Common myeloid progenitor, CD34-positive (primary cell): ENCODE data around the gene LMO4.

Experiments
- CTCF ChIA-PET: fragments of 350-600 bp; sonication (Branson Sonifier 250); formaldehyde crosslinking; loops from one replicate; lab custom pipeline; 2021; ENCODE audit warnings: antibody characterized with exemption; lab: Charles Lee
- POLR2A ChIA-PET: fragments of 350-600 bp; sonication (Branson Sonifier 250); formaldehyde crosslinking; loops from one replicate; lab custom pipeline; 2021; ENCODE audit warnings: antibody characterized with exemption; lab: Charles Lee
- DNase-seq, 3 donors: peaks; one replicate each; pipeline versions ENCODE4 v3.0.0 to v3.0.0-alpha.2; 2013
- H3K27ac ChIP-seq, 2 experiments: 1 replicate in 1 of 2; 2 replicates in 1 of 2; pipeline ENCODE4 v1.7.0; 2013; ENCODE audit warnings: inconsistent platforms in 2 of 2, low read length in 2 of 2, mild to moderate bottlenecking in 2 of 2, low read depth in 1 of 2, moderate library complexity in 1 of 2; ENCODE audit not compliant: severe bottlenecking in 2 of 2, insufficient read depth in 1 of 2, poor library complexity in 1 of 2
- H3K27me3 ChIP-seq, 5 experiments: replicated peaks in 2 of 5; 1 replicate in 3 of 5; 2 replicates in 2 of 5; pipeline versions ENCODE4 v1.6.1 to v1.7.0; 2013; ENCODE audit warnings: low read length in 4 of 5, mild to moderate bottlenecking in 2 of 5, moderate library complexity in 2 of 5, inconsistent platforms in 1 of 5; ENCODE audit not compliant: insufficient read depth in 5 of 5, control insufficient read depth in 4 of 5
- H3K36me3 ChIP-seq, 4 experiments: 1 replicate in 2 of 4; 2 replicates in 2 of 4; pipeline versions ENCODE4 v1.6.1 to v1.7.0; 2013; ENCODE audit warnings: low read length in 3 of 4, control low read depth in 1 of 4, mild to moderate bottlenecking in 1 of 4; ENCODE audit not compliant: control insufficient read depth in 4 of 4, insufficient read depth in 4 of 4
- H3K4me1 ChIP-seq, 4 experiments: 1 replicate in 3 of 4; 2 replicates in 1 of 4; pipeline versions ENCODE4 v1.6.1 to v1.7.1; 2013; ENCODE audit warnings: low read length in 3 of 4, mild to moderate bottlenecking in 3 of 4, control low read depth in 1 of 4, inconsistent platforms in 1 of 4, moderate library complexity in 1 of 4; ENCODE audit not compliant: control insufficient read depth in 4 of 4, insufficient read depth in 4 of 4; ENCODE audit errors: control extremely low read depth in 1 of 4
- H3K4me3 ChIP-seq, 7 experiments: 1 replicate in 4 of 7; 2 replicates in 3 of 7; pipeline versions ENCODE4 v1.5.1 to v1.7.0; 2013; ENCODE audit warnings: mild to moderate bottlenecking in 7 of 7, low read length in 6 of 7, moderate library complexity in 6 of 7, inconsistent platforms in 2 of 7, low read depth in 2 of 7, control low read depth in 1 of 7; ENCODE audit not compliant: insufficient read depth in 4 of 7, control insufficient read depth in 1 of 7; ENCODE audit errors: extremely low read depth in 1 of 7
- H3K9me3 ChIP-seq, 5 experiments: 1 replicate in 4 of 5; 2 replicates in 1 of 5; pipeline versions ENCODE4 v1.6.1 to v1.7.1; 2013; ENCODE audit warnings: low read length in 4 of 5, mild to moderate bottlenecking in 2 of 5, inconsistent platforms in 1 of 5, low read depth in 1 of 5, moderate library complexity in 1 of 5; ENCODE audit not compliant: control insufficient read depth in 4 of 5, insufficient read depth in 2 of 5; ENCODE audit errors: control extremely low read depth in 1 of 5
- WGBS: methylation state at CpG from one replicate; pipeline ENCODE4 v1.1.5; 2013; ENCODE audit not compliant: insufficient coverage; 5-methylcytosine and 5-hydroxymethylcytosine counted together

The LMO4 gene

DNA sequence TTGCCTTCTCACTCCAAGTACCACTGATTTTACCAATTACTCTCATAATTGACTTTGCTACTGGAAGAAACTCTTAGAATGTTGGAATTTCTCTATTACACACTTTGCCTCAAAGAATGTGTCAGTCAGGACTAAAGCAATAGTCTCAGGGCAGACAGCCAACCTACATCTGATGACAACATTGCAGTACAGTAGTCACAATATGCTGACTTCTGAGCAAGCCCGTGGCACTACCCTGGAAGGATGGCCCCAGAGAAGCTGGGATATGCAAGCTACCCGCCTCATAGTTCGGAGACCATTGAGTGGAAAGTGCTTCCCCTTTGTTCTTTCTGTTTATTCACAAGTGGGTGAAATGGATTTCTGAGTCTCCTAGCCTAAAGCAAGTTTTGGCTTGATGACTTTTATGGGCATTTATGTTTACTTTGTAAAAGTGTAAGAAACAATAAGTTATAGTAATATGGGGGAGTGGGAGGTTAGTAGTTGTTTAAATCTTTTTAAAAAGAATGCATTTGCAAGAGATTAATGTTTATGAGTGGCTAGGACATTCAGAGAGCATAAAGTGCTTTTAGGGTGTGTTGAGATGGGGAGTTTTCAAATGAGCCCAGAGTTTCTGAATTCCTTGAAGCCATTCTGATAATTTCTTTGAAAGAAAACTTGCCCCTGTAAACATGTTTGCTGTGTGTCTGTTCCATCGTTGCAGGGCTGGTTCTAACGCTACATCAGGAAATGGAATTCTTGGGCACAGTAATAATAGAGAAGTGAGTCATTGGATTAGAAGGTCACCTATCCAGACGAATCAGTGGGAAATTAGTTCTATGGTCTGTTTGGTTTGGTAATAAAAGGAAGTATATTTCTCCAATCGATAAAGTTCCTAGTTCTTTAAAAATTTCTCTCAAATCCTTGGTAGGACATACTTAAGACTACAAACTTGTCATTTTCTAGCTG, 63.8 kb downstream of the LMO4 start:
- Histone ChIP-seq H3K4me3 (no peak overlapping the region), H3K27ac (no peak overlapping the region), H3K27me3 (no peaks in the 10 kb centered on the region), H3K4me1 (no peaks in the 10 kb centered on the region), H3K9me3 (peaks cover 0 to 3% (median 2%) of the 10 kb centered on the region in 5 experiments), H3K36me3 (no peaks in the 10 kb centered on the region)
- no peak for DNase-seq
- ChIA-PET CTCF (no interaction called here), POLR2A (no interaction called here)
- 95% methylated on average over 5 of the region's 7 CpGs for WGBS

DNA sequence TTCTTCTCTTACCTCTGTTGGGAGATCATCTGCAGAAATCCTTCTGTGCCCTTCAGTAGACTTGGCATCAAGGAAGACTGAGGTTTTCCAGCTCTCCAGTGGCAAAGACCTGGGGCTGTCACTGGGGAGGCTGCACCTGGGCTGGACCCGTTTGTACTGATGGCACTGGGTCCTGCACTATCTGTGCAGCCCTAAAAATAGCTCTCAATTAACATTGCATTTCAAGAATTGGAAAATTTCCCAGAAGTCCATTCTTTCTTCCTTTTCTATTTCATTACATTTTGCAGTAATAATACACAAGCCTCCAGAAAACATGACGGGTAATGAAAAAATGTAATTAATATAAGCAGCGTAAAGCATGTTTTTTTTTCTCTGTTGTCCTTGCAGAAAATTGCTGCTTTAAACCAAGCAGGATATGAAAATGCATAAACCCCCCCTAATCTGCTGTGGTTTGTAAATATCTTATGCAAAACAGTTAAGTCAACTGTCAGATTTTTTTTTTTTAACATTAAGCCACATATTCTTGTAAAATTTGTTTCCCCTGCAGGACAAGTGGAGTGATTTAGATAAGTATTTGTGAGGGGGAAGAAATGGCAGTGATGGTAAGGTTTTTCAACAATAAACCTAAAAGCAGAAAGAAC, 64.9 kb downstream of the LMO4 start:
- no CpG with 5 or more reads among the region's 3 CpGs for WGBS
- no peak overlapping the region for H3K4me3 ChIP-seq
- no peaks in the 10 kb centered on the region for H3K36me3 ChIP-seq
- no peak overlapping the region for H3K27ac ChIP-seq
- ChIA-PET CTCF (no interaction called here), POLR2A (interaction anchor here (0.7 kb wide), 1 partner anchor 508 kb away, joined by 3 read pairs; no protein-coding TSS in a partner anchor)
- H3K27me3 ChIP-seq: peaks cover 0 to under 1% (median 0%) of the 10 kb centered on the region in 5 experiments
- H3K4me1 ChIP-seq: no peaks in the 10 kb centered on the region
- peaks cover 0 to 3% (median 2%) of the 10 kb centered on the region in 5 experiments for H3K9me3 ChIP-seq
- peak in 2 of 3 donors; percentile 6 to 24 for DNase-seq

DNA sequence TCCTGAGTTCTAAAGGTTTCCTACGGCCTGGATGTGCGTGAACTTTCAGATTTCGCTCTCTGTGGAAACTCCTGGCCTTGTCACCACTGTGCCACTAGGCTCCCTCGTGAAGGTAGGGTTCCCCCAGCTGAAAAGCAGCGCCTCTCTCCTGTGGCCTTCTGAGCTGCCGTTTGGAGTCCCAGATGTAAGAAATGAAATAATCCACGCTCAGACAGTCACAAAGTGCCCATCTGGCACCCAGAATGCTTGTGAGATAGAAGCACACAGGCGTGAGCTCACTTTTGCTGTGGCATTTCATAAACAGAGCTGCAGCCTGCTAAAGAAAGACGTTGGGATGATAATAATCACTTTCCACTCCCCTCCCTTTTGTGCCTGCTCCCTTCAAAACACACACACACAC, 65.8 kb downstream of the LMO4 start:
- peak in 1 of 3 donors; percentile 23 for DNase-seq
- 94% methylated on average over 9 of the region's 9 CpGs for WGBS
- no peak overlapping the region for H3K27ac ChIP-seq
- H3K27me3 ChIP-seq: peaks cover 0 to 5% (median 0%) of the 10 kb centered on the region in 5 experiments
- H3K9me3 ChIP-seq: peaks cover 0 to 3% (median 0%) of the 10 kb centered on the region in 5 experiments
- no peaks in the 10 kb centered on the region for H3K4me1 ChIP-seq
- H3K4me3 ChIP-seq: no peak overlapping the region
- ChIA-PET CTCF (no interaction called here), POLR2A (no interaction called here)
- no peaks in the 10 kb centered on the region for H3K36me3 ChIP-seq

DNA sequence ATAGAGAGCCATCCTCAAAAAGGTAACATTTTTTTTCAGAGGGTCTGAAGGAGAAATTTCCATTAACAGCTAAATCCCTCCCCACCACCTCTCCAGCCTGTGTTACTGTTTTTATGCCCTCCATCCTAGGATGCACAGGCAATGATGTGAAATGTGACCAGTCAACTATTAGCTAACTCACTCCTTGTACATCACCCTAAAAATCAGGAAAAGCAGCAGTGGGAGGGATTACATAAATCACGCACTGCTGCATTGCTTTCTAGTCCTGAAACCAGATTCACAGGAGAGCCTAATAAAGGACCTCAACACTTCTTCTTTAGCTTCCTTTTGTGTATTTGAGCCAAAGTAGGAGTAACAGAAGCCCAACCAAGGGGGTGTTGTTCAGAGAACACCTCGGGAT, 66.3 kb downstream of the LMO4 start:
- Histone ChIP-seq H3K36me3 (no peaks in the 10 kb centered on the region), H3K4me1 (no peaks in the 10 kb centered on the region), H3K4me3 (no peak overlapping the region), H3K27ac (no peak overlapping the region), H3K27me3 (peaks cover 0 to 5% (median 0%) of the 10 kb centered on the region in 5 experiments), H3K9me3 (peaks cover 0 to 3% (median 0%) of the 10 kb centered on the region in 5 experiments)
- no peak for DNase-seq
- ChIA-PET POLR2A (no interaction called here), CTCF (no interaction called here)
- 80% methylated on average over 1 of the region's 2 CpGs for WGBS
